ENCODE data around the gene XKR3. TPM values are rescaled to one million over a fixed set of nuclear protein-coding genes. Genes with fewer than 3 reads are reported as not detected.

The XKR3 gene
- total and polyA plus RNA-seq, 2 experiments from 2014 or later, result not detected

DNA sequence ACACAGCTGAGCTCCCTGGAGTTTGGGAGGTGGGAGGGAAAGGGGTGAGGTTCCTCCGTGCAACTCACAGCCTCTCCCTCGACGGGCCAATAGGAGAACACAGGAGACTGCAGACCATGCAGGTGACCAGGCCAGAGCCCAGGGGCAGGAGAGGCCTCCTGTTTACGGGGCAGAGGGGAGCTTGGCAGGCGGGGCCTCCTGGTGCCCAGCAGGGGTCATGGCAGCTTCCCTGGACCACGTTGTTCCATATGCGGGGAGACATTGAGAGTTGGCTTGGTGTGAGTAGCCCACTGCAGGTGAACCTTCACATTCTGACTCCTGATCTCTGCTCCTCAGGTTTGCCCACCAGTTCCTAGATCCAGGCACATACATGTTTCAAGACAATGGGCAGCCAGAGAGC lies 19.3 kb upstream of the XKR3 start (continued):
- TF ChIP-seq, protein P1, sequence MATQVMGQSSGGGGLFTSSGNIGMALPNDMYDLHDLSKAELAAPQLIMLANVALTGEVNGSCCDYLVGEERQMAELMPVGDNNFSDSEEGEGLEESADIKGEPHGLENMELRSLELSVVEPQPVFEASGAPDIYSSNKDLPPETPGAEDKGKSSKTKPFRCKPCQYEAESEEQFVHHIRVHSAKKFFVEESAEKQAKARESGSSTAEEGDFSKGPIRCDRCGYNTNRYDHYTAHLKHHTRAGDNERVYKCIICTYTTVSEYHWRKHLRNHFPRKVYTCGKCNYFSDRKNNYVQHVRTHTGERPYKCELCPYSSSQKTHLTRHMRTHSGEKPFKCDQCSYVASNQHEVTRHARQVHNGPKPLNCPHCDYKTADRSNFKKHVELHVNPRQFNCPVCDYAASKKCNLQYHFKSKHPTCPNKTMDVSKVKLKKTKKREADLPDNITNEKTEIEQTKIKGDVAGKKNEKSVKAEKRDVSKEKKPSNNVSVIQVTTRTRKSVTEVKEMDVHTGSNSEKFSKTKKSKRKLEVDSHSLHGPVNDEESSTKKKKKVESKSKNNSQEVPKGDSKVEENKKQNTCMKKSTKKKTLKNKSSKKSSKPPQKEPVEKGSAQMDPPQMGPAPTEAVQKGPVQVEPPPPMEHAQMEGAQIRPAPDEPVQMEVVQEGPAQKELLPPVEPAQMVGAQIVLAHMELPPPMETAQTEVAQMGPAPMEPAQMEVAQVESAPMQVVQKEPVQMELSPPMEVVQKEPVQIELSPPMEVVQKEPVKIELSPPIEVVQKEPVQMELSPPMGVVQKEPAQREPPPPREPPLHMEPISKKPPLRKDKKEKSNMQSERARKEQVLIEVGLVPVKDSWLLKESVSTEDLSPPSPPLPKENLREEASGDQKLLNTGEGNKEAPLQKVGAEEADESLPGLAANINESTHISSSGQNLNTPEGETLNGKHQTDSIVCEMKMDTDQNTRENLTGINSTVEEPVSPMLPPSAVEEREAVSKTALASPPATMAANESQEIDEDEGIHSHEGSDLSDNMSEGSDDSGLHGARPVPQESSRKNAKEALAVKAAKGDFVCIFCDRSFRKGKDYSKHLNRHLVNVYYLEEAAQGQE (IDR thresholded peaks at IDR 0.05; ENCODE audit: unreplicated experiment), result no peak

- H2AFZ ChIP-seq, result no peak overlapping the region
- no peaks in the 10 kb centered on the region for H3K79me2 ChIP-seq (replicated peaks; ENCODE audit: insufficient read depth)
- H3K4me1 ChIP-seq (ENCODE audit: insufficient read depth), result no peaks in the 10 kb centered on the region
- Mint-ChIP-seq H3K9me3 (peaks cover 47% of the 10 kb centered on the region), H3K36me3 (ENCODE audit: low read depth) (no peaks in the 10 kb centered on the region), H3K4me1 (no peaks in the 10 kb centered on the region), H3K27ac (no peak overlapping the region), H3K27me3 (ENCODE audit: insufficient read depth, low read depth, poor library complexity) (no peaks in the 10 kb centered on the region), H3K4me3 (no peak overlapping the region)
- H3K27ac ChIP-seq (ENCODE audit: low read depth), result no peak overlapping the region
- no peaks in the 10 kb centered on the region for H3K27me3 ChIP-seq (ENCODE audit: insufficient read depth)
- no peak overlapping the region for H3K4me2 ChIP-seq
- no peaks in the 10 kb centered on the region for H3K36me3 ChIP-seq (ENCODE audit: insufficient read depth)
- no peak overlapping the region for H3K4me3 ChIP-seq
- no peak for DNase-seq (ENCODE audit: low spot score)
- H3K9me2 ChIP-seq (ENCODE audit: insufficient read depth), result no peaks in the 10 kb centered on the region
- no peaks in the 10 kb centered on the region for H4K20me1 ChIP-seq (replicated peaks; ENCODE audit: insufficient read depth)
- no peak for ATAC-seq
- H3F3A ChIP-seq (replicated peaks; ENCODE audit: low read depth), result no peaks in the 10 kb centered on the region
- TF ChIP-seq, protein P2, sequence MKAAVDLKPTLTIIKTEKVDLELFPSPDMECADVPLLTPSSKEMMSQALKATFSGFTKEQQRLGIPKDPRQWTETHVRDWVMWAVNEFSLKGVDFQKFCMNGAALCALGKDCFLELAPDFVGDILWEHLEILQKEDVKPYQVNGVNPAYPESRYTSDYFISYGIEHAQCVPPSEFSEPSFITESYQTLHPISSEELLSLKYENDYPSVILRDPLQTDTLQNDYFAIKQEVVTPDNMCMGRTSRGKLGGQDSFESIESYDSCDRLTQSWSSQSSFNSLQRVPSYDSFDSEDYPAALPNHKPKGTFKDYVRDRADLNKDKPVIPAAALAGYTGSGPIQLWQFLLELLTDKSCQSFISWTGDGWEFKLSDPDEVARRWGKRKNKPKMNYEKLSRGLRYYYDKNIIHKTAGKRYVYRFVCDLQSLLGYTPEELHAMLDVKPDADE (IDR thresholded peaks at IDR 0.05), result no peak
- TF ChIP-seq POLR2AphosphoS5 (IDR thresholded peaks at IDR 0.05; ENCODE audit: low read depth), result no peak
- TF ChIP-seq ZNF331 (CRISPR knock-in tag; IDR thresholded peaks at IDR 0.05; ENCODE audit: low read depth), result no peak
- no peak for TF ChIP-seq NANOG (IDR thresholded peaks at IDR 0.05; ENCODE audit: borderline replicate concordance)
- TF ChIP-seq, protein P3, sequence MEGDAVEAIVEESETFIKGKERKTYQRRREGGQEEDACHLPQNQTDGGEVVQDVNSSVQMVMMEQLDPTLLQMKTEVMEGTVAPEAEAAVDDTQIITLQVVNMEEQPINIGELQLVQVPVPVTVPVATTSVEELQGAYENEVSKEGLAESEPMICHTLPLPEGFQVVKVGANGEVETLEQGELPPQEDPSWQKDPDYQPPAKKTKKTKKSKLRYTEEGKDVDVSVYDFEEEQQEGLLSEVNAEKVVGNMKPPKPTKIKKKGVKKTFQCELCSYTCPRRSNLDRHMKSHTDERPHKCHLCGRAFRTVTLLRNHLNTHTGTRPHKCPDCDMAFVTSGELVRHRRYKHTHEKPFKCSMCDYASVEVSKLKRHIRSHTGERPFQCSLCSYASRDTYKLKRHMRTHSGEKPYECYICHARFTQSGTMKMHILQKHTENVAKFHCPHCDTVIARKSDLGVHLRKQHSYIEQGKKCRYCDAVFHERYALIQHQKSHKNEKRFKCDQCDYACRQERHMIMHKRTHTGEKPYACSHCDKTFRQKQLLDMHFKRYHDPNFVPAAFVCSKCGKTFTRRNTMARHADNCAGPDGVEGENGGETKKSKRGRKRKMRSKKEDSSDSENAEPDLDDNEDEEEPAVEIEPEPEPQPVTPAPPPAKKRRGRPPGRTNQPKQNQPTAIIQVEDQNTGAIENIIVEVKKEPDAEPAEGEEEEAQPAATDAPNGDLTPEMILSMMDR (conservative IDR thresholded peaks at IDR 0.05; ENCODE audit: low read depth in 2 of 2), result no peak
- no peak for TF ChIP-seq JUNB (IDR thresholded peaks at IDR 0.05; ENCODE audit: unreplicated experiment)
- TF ChIP-seq, protein P4, sequence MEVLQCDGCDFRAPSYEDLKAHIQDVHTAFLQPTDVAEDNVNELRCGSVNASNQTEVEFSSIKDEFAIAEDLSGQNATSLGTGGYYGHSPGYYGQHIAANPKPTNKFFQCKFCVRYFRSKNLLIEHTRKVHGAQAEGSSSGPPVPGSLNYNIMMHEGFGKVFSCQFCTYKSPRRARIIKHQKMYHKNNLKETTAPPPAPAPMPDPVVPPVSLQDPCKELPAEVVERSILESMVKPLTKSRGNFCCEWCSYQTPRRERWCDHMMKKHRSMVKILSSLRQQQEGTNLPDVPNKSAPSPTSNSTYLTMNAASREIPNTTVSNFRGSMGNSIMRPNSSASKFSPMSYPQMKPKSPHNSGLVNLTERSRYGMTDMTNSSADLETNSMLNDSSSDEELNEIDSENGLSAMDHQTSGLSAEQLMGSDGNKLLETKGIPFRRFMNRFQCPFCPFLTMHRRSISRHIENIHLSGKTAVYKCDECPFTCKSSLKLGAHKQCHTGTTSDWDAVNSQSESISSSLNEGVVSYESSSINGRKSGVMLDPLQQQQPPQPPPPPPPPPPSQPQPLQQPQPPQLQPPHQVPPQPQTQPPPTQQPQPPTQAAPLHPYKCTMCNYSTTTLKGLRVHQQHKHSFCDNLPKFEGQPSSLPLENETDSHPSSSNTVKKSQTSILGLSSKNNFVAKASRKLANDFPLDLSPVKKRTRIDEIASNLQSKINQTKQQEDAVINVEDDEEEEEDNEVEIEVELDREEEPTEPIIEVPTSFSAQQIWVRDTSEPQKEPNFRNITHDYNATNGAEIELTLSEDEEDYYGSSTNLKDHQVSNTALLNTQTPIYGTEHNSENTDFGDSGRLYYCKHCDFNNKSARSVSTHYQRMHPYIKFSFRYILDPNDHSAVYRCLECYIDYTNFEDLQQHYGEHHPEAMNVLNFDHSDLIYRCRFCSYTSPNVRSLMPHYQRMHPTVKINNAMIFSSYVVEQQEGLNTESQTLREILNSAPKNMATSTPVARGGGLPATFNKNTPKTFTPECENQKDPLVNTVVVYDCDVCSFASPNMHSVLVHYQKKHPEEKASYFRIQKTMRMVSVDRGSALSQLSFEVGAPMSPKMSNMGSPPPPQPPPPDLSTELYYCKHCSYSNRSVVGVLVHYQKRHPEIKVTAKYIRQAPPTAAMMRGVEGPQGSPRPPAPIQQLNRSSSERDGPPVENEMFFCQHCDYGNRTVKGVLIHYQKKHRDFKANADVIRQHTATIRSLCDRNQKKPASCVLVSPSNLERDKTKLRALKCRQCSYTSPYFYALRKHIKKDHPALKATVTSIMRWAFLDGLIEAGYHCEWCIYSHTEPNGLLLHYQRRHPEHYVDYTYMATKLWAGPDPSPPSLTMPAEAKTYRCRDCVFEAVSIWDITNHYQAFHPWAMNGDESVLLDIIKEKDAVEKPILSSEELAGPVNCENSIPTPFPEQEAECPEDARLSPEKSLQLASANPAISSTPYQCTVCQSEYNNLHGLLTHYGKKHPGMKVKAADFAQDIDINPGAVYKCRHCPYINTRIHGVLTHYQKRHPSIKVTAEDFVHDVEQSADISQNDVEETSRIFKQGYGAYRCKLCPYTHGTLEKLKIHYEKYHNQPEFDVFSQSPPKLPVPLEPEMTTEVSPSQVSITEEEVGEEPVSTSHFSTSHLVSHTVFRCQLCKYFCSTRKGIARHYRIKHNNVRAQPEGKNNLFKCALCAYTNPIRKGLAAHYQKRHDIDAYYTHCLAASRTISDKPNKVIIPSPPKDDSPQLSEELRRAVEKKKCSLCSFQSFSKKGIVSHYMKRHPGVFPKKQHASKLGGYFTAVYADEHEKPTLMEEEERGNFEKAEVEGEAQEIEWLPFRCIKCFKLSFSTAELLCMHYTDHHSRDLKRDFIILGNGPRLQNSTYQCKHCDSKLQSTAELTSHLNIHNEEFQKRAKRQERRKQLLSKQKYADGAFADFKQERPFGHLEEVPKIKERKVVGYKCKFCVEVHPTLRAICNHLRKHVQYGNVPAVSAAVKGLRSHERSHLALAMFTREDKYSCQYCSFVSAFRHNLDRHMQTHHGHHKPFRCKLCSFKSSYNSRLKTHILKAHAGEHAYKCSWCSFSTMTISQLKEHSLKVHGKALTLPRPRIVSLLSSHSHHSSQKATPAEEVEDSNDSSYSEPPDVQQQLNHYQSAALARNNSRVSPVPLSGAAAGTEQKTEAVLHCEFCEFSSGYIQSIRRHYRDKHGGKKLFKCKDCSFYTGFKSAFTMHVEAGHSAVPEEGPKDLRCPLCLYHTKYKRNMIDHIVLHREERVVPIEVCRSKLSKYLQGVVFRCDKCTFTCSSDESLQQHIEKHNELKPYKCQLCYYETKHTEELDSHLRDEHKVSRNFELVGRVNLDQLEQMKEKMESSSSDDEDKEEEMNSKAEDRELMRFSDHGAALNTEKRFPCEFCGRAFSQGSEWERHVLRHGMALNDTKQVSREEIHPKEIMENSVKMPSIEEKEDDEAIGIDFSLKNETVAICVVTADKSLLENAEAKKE (CRISPR knock-in tag; IDR thresholded peaks at IDR 0.05), result no peak
- TF ChIP-seq, protein P1 (IDR thresholded peaks at IDR 0.05; ENCODE audit: unreplicated experiment), result no peak
- no peak for TF ChIP-seq EZH2 (IDR thresholded peaks at IDR 0.05; ENCODE audit: low read depth, unreplicated experiment)
Measured at GRCh38 chr22:16838073-16838472, 12.9 kb upstream of the XKR3 start.

All from GM23338 (cell line).